WTC11 (cell line): ENCODE results near the gene IL31. TPM values are rescaled to one million over a fixed set of nuclear protein-coding genes. Genes with fewer than 3 reads are reported as not detected.
A peak's percentile ranks its signal among the peaks of the same experiment; 100 is the strongest.

Experiments
- ATAC-seq: fragments of 200-7000 bp; cut with Tn5 transposase; 2 replicates; pipeline ENCODE4 v1.10.0; 2021; ENCODE audit warnings: mild to moderate bottlenecking, moderate library complexity
- CTCF ChIA-PET: fragments of 300-600 bp; sonication (Branson Sonifier 250); formaldehyde crosslinking; loops from one replicate; lab custom pipeline; 2021; ENCODE audit warnings: antibody characterized with exemption; lab: Charles Lee
- POLR2A ChIA-PET: fragments of 350-600 bp; sonication (Branson Sonifier 250); formaldehyde crosslinking; loops from one replicate; lab custom pipeline; 2021; ENCODE audit warnings: antibody characterized with exemption; lab: Charles Lee
- DNase-seq: peaks from one replicate; pipeline ENCODE4 v3.0.0; 2021; ENCODE audit warnings: low spot score
- H3K27ac Mint-ChIP-seq: 2 replicates; pipeline ENCODE4 v1.8.0; 2021; ENCODE audit warnings: mixed read lengths
- H3K27me3 Mint-ChIP-seq: 2 replicates; pipeline ENCODE4 v1.8.0; 2021; ENCODE audit warnings: low read depth, mild to moderate bottlenecking, moderate library complexity, mixed read lengths
- H3K36me3 Mint-ChIP-seq: 2 replicates; pipeline ENCODE4 v1.8.0; 2021; ENCODE audit warnings: mixed read lengths
- H3K4me1 Mint-ChIP-seq: 2 replicates; pipeline ENCODE4 v1.8.0; 2022; ENCODE audit warnings: mixed read lengths
- H3K4me3 Mint-ChIP-seq: 2 replicates; pipeline ENCODE4 v1.8.0; 2021; ENCODE audit warnings: mild to moderate bottlenecking, moderate library complexity, mixed read lengths
- H3K9me3 Mint-ChIP-seq: 2 replicates; pipeline ENCODE4 v1.8.0; 2021; ENCODE audit warnings: mixed read lengths
- ATF1 ChIP-seq: sonication (generic); formaldehyde crosslinking; IDR thresholded peaks from 2 replicates; pipeline ENCODE4 v1.8.1; 2023; ENCODE audit warnings: mild to moderate bottlenecking, moderate library complexity, missing genetic modification reagents
- ATF2 ChIP-seq: sonication (generic); formaldehyde crosslinking; IDR thresholded peaks from 2 replicates; pipeline ENCODE4 v1.8.1; 2022; ENCODE audit warnings: low read depth, missing genetic modification reagents, borderline replicate concordance
- EMX1 ChIP-seq: fragments of 250-450 bp; sonication (Bioruptor Pico); IDR thresholded peaks from 2 replicates; pipeline ENCODE4 v1.8.0; 2021; ENCODE audit warnings: mild to moderate bottlenecking
- FOXJ3 ChIP-seq: sonication (generic); formaldehyde crosslinking; IDR thresholded peaks from 2 replicates; pipeline ENCODE4 v1.9.0; 2021; ENCODE audit warnings: missing genetic modification reagents, mild to moderate bottlenecking, borderline replicate concordance
- GRHL2 ChIP-seq: fragments of 250-450 bp; sonication (Bioruptor Pico); IDR thresholded peaks from 2 replicates; pipeline ENCODE4 v1.8.0; 2022; ENCODE audit warnings: mild to moderate bottlenecking, moderate library complexity; ENCODE audit not compliant: insufficient replicate concordance, severe bottlenecking
- SMAD3 ChIP-seq: sonication (generic); formaldehyde crosslinking; IDR thresholded peaks from 2 replicates; pipeline ENCODE4 v1.8.0; 2022; ENCODE audit warnings: missing genetic modification reagents, mild to moderate bottlenecking, borderline replicate concordance
- SMAD4 ChIP-seq: sonication (generic); formaldehyde crosslinking; IDR thresholded peaks from 2 replicates; pipeline ENCODE4 v1.8.0; 2022; ENCODE audit warnings: mild to moderate bottlenecking, missing genetic modification reagents
- SOX15 ChIP-seq: fragments of 250-450 bp; sonication (Bioruptor Pico); IDR thresholded peaks from 2 replicates; pipeline ENCODE4 v1.9.0; 2021; ENCODE audit warnings: mild to moderate bottlenecking
- ZBTB43 ChIP-seq: sonication (generic); formaldehyde crosslinking; IDR thresholded peaks from 2 replicates; pipeline ENCODE4 v1.8.1; 2023; ENCODE audit warnings: mild to moderate bottlenecking, missing genetic modification reagents
- ZNF138 ChIP-seq: sonication (generic); formaldehyde crosslinking; conservative IDR thresholded peaks from 2 replicates; pipeline ENCODE4 v1.8.1; 2022; ENCODE audit warnings: mild to moderate bottlenecking, moderate library complexity, missing genetic modification reagents
- ZNF219 ChIP-seq: sonication (generic); formaldehyde crosslinking; IDR thresholded peaks from 2 replicates; pipeline ENCODE4 v1.8.0; 2023; ENCODE audit warnings: missing genetic modification reagents, mild to moderate bottlenecking, borderline replicate concordance
- ZSCAN18 ChIP-seq: fragments of 250-450 bp; sonication (Bioruptor Pico); IDR thresholded peaks from 2 replicates; pipeline ENCODE4 v2.1.2; 2022; ENCODE audit warnings: mild to moderate bottlenecking, moderate library complexity
- total RNA-seq: library from RNA; stranded (reverse); gene quantifications from 3 replicates; pipeline ENCODE4 v1.2.3, GENCODE V29; 2021
- TF ChIP-seq, protein P1 (sequence below): fragments of 200-600 bp; IDR thresholded peaks from 2 replicates; pipeline ENCODE4 v1.8.0; 2022; ENCODE audit warnings: antibody characterized with exemption
- TF ChIP-seq, protein P2 (sequence below): fragments of 250-450 bp; sonication (Bioruptor Pico); IDR thresholded peaks from 2 replicates; pipeline ENCODE4 v1.9.0; 2021; ENCODE audit warnings: mild to moderate bottlenecking
- TF ChIP-seq, protein P3 (sequence below): sonication (generic); formaldehyde crosslinking; IDR thresholded peaks from 2 replicates; pipeline ENCODE4 v1.8.0; 2022; ENCODE audit warnings: mild to moderate bottlenecking, missing genetic modification reagents
- TF ChIP-seq, protein P4 (sequence below): sonication (generic); formaldehyde crosslinking; IDR thresholded peaks from 2 replicates; pipeline ENCODE4 v1.8.1; 2023; ENCODE audit warnings: mild to moderate bottlenecking, missing genetic modification reagents, moderate library complexity
- TF ChIP-seq, protein P5 (sequence below): sonication (generic); formaldehyde crosslinking; IDR thresholded peaks from 2 replicates; pipeline ENCODE4 v1.8.0; 2022; ENCODE audit warnings: missing genetic modification reagents

The IL31 gene
- total RNA-seq, 1 experiment from 2014 or later, result not detected

- Mint-ChIP-seq H3K27ac (no peak overlapping the region), H3K36me3 (peaks cover 22% of the 10 kb centered on the region)
- no peak for ATAC-seq
- POLR2A ChIA-PET, result interaction anchor here (0.9 to 3.6 kb wide), 3 partner anchors 15 to 21 kb away, joined by 3 to 15 read pairs (median 3); partner anchors contain the start of gene DIABLO
- TF ChIP-seq FOXJ3, result no peak
- TF ChIP-seq, protein P1, sequence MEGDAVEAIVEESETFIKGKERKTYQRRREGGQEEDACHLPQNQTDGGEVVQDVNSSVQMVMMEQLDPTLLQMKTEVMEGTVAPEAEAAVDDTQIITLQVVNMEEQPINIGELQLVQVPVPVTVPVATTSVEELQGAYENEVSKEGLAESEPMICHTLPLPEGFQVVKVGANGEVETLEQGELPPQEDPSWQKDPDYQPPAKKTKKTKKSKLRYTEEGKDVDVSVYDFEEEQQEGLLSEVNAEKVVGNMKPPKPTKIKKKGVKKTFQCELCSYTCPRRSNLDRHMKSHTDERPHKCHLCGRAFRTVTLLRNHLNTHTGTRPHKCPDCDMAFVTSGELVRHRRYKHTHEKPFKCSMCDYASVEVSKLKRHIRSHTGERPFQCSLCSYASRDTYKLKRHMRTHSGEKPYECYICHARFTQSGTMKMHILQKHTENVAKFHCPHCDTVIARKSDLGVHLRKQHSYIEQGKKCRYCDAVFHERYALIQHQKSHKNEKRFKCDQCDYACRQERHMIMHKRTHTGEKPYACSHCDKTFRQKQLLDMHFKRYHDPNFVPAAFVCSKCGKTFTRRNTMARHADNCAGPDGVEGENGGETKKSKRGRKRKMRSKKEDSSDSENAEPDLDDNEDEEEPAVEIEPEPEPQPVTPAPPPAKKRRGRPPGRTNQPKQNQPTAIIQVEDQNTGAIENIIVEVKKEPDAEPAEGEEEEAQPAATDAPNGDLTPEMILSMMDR, result no peak
- TF ChIP-seq, protein P2, sequence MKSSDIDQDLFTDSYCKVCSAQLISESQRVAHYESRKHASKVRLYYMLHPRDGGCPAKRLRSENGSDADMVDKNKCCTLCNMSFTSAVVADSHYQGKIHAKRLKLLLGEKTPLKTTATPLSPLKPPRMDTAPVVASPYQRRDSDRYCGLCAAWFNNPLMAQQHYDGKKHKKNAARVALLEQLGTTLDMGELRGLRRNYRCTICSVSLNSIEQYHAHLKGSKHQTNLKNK (CRISPR knock-in tag), result no peak; the same call in 1 of the 2 replicates
- TF ChIP-seq, all 79 proteins: peak for 0
- Mint-ChIP-seq H3K27me3 (peaks cover 47% of the 10 kb centered on the region), H3K4me3 (peak overlapping the region; percentile 70), H3K4me1 (peaks cover 24% of the 10 kb centered on the region), H3K9me3 (no peaks in the 10 kb centered on the region)
- CTCF ChIA-PET, result interaction anchor here (1.0 to 2.0 kb wide), 4 partner anchors 13 to 151 kb away, joined by 4 to 8 read pairs (median 5); no protein-coding TSS in a partner anchor
- no peak for DNase-seq
Observed at GRCh38 chr12:122205053-122205925, 31.3 kb upstream of the IL31 start.

DNA sequence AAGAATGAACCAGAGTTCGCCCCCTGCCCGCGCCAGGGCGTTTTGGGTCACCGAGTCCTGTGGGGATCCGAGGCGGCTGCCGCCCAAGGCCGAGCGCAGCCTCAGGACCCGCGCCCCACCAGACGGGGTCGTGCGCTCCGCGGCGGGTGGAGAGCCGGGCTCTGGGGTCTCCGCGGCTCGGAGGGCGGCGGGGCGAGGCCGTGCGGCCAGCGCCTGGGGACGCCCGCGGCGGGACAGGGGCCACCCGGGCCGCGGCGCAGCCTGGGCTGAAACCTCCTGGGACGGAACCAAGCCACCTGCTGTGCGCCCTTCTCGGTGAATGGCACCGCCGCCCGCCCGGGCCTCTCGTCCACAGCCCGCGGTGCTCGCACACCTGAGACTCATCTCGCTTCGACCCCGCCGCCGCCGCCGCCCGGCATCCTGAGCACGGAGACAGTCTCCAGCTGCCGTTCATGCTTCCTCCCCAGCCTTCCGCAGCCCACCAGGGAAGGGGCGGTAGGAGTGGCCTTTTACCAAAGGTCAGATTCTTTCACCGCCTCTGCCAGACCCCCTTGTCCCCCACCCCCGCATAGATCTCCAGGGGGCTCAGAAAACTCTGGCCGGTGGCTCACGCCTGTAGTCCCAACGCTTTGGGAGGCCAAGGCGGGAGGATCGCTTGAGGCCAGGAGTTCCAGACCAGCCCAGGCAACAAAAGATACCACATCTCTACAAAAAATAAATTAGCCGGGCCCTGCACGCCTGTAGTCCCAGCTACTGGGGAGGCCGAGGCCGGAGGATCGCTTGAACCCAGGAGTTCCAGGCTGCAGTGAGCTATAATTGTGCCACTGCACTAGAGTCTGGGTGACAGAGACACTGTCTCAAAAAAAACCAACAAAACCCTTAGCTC lies 30.4 kb upstream of the IL31 start:
- ChIA-PET CTCF (interaction anchor here (0.6 to 2.0 kb wide), 16 partner anchors 12 to 1059 kb away, joined by 3 to 8 read pairs (median 4); partner anchors contain the start of genes CFAP251, LRRC43 and RHOF), POLR2A (interaction anchor here (3.6 kb wide), 1 partner anchor 22 kb away, joined by 15 read pairs; the partner anchor contains the start of gene DIABLO)
- DNase-seq (peak; percentile 48), ATAC-seq (peak; percentile 8)
- Mint-ChIP-seq H3K9me3 (no peaks in the 10 kb centered on the region), H3K4me3 (peak overlapping the region; percentile 70), H3K27me3 (peaks cover 47% of the 10 kb centered on the region), H3K36me3 (peaks cover 14% of the 10 kb centered on the region), H3K4me1 (peaks cover 24% of the 10 kb centered on the region), H3K27ac (no peak overlapping the region)
- TF ChIP-seq SMAD3 (CRISPR knock-in tag), result no peak
- TF ChIP-seq SOX15 (CRISPR knock-in tag), result no peak
- TF ChIP-seq ZBTB43, result no peak
- TF ChIP-seq, protein P3, sequence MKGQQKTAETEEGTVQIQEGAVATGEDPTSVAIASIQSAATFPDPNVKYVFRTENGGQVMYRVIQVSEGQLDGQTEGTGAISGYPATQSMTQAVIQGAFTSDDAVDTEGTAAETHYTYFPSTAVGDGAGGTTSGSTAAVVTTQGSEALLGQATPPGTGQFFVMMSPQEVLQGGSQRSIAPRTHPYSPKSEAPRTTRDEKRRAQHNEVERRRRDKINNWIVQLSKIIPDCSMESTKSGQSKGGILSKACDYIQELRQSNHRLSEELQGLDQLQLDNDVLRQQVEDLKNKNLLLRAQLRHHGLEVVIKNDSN (CRISPR knock-in tag), result no peak
- TF ChIP-seq SMAD4 (CRISPR knock-in tag), result no peak
- no peak for TF ChIP-seq EMX1 (CRISPR knock-in tag)
- TF ChIP-seq, protein P4, sequence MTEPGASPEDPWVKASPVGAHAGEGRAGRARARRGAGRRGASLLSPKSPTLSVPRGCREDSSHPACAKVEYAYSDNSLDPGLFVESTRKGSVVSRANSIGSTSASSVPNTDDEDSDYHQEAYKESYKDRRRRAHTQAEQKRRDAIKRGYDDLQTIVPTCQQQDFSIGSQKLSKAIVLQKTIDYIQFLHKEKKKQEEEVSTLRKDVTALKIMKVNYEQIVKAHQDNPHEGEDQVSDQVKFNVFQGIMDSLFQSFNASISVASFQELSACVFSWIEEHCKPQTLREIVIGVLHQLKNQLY, result no peak
- no peak for TF ChIP-seq ATF1 (CRISPR knock-in tag)
- no peak for TF ChIP-seq ZSCAN18 (CRISPR knock-in tag)
- no peak for TF ChIP-seq ZNF219 (CRISPR knock-in tag)
- no peak for TF ChIP-seq GRHL2 (CRISPR knock-in tag)
- no peak for TF ChIP-seq ATF2 (CRISPR knock-in tag)
- TF ChIP-seq, protein P5, sequence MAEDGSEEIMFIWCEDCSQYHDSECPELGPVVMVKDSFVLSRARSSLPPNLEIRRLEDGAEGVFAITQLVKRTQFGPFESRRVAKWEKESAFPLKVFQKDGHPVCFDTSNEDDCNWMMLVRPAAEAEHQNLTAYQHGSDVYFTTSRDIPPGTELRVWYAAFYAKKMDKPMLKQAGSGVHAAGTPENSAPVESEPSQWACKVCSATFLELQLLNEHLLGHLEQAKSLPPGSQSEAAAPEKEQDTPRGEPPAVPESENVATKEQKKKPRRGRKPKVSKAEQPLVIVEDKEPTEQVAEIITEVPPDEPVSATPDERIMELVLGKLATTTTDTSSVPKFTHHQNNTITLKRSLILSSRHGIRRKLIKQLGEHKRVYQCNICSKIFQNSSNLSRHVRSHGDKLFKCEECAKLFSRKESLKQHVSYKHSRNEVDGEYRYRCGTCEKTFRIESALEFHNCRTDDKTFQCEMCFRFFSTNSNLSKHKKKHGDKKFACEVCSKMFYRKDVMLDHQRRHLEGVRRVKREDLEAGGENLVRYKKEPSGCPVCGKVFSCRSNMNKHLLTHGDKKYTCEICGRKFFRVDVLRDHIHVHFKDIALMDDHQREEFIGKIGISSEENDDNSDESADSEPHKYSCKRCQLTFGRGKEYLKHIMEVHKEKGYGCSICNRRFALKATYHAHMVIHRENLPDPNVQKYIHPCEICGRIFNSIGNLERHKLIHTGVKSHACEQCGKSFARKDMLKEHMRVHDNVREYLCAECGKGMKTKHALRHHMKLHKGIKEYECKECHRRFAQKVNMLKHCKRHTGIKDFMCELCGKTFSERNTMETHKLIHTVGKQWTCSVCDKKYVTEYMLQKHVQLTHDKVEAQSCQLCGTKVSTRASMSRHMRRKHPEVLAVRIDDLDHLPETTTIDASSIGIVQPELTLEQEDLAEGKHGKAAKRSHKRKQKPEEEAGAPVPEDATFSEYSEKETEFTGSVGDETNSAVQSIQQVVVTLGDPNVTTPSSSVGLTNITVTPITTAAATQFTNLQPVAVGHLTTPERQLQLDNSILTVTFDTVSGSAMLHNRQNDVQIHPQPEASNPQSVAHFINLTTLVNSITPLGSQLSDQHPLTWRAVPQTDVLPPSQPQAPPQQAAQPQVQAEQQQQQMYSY, result no peak
- no peak for TF ChIP-seq ZNF138
